Tibial artery (tissue), 4 donors: Measurements from ENCODE around the gene SPHK1.
A peak's percentile ranks its signal among the peaks of the same experiment; 100 is the strongest.

Experiments used
- DNase-seq, 2 donors: peaks; one replicate each; pipeline ENCODE4 v3.0.0-alpha.2; 2019
- H3K27ac ChIP-seq, 2 donors: fragments of 200-600 bp; sonication (generic) in 1 of 2; 1 replicate in 1 of 2; 2 replicates in 1 of 2; pipeline ENCODE4 v1.5.1; 2018 to 2019; ENCODE audit warnings: mild to moderate bottlenecking in 1 of 2
- H3K27me3 ChIP-seq, 2 donors: fragments of 200-600 bp; sonication (generic) in 1 of 2; one replicate each; pipeline versions ENCODE4 v1.5.1 to v1.6.0; 2016 to 2019
- H3K36me3 ChIP-seq, 3 donors: fragments of 200-600 bp; sonication (generic) in 2 of 3; one replicate each; pipeline ENCODE4 v1.5.1; 2016 to 2019; ENCODE audit warnings: mild to moderate bottlenecking in 2 of 3
- H3K4me1 ChIP-seq, 4 donors: fragments of 200-600 bp; sonication (generic) in 2 of 4; 1 replicate in 3 of 4; 2 replicates in 1 of 4; pipeline ENCODE4 v1.5.1; 2016 to 2019
- H3K4me3 ChIP-seq, 2 donors: fragments of 200-600 bp; sonication (generic) in 1 of 2; 1 replicate in 1 of 2; 2 replicates in 1 of 2; pipeline ENCODE4 v1.5.1; 2018 to 2019; ENCODE audit warnings: mild to moderate bottlenecking in 2 of 2
- H3K9me3 ChIP-seq, 3 donors: fragments of 200-600 bp; sonication (generic) in 1 of 3; one replicate each; pipeline ENCODE4 v1.5.1; 2016 to 2019
- intact Hi-C: fragments of 100-400 bp; cut with DNase I; formaldehyde crosslinking; loops from one replicate; pipeline ENCODE4 v1.15.0; 2023; ENCODE audit warnings: low total_unique reads
- TF ChIP-seq, protein P1 (sequence below), 2 experiments: fragments of 200-600 bp in 1 of 2; fragments of 450-650 bp in 1 of 2; IDR thresholded peaks; one replicate each; pipeline ENCODE4 v1.5.1; 2017 to 2019; ENCODE audit warnings: antibody characterized with exemption in 2 of 2, mild to moderate bottlenecking in 1 of 2, moderate library complexity in 1 of 2

Gene SPHK1

DNA sequence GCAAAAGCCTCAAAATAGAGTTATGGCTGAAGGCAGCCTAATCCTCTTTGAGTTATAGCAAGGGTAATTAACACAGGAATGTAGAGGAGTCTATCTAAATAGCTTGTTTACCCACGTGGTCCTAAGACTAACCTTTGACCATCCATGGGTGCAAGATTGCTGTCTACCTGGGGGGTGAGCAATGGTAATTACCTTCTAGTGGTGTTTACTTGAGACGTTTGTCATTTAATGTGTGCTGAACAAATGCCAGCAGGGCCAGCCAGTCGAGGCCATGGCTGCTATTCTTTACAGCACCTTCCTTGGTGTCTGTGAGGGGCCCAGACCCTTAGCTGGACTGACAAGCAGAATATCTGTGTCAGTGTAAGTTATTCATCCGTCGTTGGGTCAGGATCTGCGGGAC lies 16.8 kb upstream of the SPHK1 start:
- intact Hi-C loops: no loop called here
- TF ChIP-seq, protein P1, sequence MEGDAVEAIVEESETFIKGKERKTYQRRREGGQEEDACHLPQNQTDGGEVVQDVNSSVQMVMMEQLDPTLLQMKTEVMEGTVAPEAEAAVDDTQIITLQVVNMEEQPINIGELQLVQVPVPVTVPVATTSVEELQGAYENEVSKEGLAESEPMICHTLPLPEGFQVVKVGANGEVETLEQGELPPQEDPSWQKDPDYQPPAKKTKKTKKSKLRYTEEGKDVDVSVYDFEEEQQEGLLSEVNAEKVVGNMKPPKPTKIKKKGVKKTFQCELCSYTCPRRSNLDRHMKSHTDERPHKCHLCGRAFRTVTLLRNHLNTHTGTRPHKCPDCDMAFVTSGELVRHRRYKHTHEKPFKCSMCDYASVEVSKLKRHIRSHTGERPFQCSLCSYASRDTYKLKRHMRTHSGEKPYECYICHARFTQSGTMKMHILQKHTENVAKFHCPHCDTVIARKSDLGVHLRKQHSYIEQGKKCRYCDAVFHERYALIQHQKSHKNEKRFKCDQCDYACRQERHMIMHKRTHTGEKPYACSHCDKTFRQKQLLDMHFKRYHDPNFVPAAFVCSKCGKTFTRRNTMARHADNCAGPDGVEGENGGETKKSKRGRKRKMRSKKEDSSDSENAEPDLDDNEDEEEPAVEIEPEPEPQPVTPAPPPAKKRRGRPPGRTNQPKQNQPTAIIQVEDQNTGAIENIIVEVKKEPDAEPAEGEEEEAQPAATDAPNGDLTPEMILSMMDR (IDR thresholded peaks at IDR 0.05): no peak
- H3K4me1 ChIP-seq: peaks cover 0 to 16% (median 8%) of the 10 kb centered on the region in 4 donors
- no peaks in the 10 kb centered on the region for H3K9me3 ChIP-seq
- H3K27me3 ChIP-seq: peaks cover 0 to 4% of the 10 kb centered on the region in 2 donors
- H3K36me3 ChIP-seq: no peaks in the 10 kb centered on the region
- DNase-seq: no peak
- H3K4me3 ChIP-seq: no peak overlapping the region
- H3K27ac ChIP-seq: no peak overlapping the region

DNA sequence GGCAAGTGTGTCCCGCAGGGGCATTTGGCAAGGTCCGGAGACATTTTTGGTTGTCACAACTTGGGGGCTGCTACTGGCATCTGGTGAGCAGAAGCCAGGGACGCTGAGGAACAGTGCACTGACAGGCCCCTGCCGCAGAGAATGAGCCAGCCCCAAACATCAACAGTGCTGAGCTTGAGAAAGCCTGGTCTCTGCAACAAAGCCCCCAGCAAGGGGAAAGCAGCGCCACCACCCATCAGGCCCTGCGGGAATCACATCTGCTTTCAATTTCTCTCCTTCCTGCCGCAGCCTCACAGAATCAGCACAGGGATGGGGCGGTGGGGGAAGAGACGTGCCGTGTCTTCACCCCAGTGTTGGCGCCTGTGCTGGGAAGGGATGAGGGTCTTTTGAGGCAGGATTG lies 15.9 kb upstream of the SPHK1 start:
- Histone ChIP-seq H3K4me3 (no peak overlapping the region), H3K27me3 (peaks cover 0 to 4% of the 10 kb centered on the region in 2 donors), H3K36me3 (no peaks in the 10 kb centered on the region), H3K4me1 (peaks cover 0 to 16% (median 8%) of the 10 kb centered on the region in 4 donors), H3K27ac (no peak overlapping the region), H3K9me3 (no peaks in the 10 kb centered on the region)
- TF ChIP-seq, protein P1 (IDR thresholded peaks at IDR 0.05): no peak
- intact Hi-C loops: no loop called here
- DNase-seq: no peak

DNA sequence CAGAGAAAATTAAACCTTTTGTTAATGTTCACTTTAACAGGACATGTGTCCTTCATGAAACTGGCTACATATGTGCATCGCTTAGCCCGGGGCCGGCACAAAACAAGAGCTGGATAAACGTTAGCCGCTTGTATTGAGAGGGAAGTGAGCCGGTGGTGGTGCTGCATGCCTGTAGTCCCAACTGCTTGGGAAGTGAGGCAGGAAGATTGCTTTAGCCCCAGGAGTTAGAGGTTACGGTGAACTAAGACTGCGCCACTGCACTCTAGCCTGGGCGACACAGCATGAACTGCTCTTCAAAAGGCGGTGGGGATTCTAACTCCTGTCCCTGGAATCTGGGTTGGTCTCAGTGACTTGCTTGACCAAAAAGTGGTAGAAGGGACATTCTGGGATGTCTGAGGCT lies 15.0 kb upstream of the SPHK1 start:
- H3K36me3 ChIP-seq: no peaks in the 10 kb centered on the region
- H3K27me3 ChIP-seq: peaks cover 0 to under 1% of the 10 kb centered on the region in 2 donors
- TF ChIP-seq, protein P1 (IDR thresholded peaks at IDR 0.05): no peak
- H3K27ac ChIP-seq: no peak overlapping the region
- intact Hi-C loops: no loop called here
- H3K9me3 ChIP-seq: no peaks in the 10 kb centered on the region
- H3K4me1 ChIP-seq: peaks cover 0 to 16% (median 8%) of the 10 kb centered on the region in 4 donors
- no peak for DNase-seq
- H3K4me3 ChIP-seq: no peak overlapping the region

DNA sequence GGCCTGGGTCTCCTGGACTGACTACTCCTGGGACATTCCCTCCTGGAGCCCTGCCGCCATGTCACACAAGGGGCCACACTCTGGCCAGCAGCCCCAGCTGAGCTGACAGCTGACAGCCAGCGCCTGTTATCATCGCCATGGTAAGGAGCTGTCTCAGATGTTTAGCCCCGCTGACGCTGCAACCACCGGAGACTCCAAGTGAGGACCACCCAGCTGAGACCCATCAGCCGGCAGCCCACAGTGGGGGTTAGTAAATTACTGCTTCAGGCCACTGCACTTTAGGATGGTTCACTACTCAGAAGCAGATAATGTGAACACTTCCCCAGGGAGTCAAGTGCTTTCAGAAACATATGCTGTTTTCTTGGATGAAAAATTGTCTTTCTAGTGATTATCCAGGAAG lies 14.6 kb upstream of the SPHK1 start:
- Histone ChIP-seq H3K27ac (no peak overlapping the region), H3K4me3 (no peak overlapping the region), H3K9me3 (no peaks in the 10 kb centered on the region), H3K4me1 (peaks cover 0 to 16% (median 8%) of the 10 kb centered on the region in 4 donors), H3K27me3 (no peaks in the 10 kb centered on the region), H3K36me3 (no peaks in the 10 kb centered on the region)
- no peak for DNase-seq
- intact Hi-C loops: no loop called here
- TF ChIP-seq, protein P1 (IDR thresholded peaks at IDR 0.05): no peak

DNA sequence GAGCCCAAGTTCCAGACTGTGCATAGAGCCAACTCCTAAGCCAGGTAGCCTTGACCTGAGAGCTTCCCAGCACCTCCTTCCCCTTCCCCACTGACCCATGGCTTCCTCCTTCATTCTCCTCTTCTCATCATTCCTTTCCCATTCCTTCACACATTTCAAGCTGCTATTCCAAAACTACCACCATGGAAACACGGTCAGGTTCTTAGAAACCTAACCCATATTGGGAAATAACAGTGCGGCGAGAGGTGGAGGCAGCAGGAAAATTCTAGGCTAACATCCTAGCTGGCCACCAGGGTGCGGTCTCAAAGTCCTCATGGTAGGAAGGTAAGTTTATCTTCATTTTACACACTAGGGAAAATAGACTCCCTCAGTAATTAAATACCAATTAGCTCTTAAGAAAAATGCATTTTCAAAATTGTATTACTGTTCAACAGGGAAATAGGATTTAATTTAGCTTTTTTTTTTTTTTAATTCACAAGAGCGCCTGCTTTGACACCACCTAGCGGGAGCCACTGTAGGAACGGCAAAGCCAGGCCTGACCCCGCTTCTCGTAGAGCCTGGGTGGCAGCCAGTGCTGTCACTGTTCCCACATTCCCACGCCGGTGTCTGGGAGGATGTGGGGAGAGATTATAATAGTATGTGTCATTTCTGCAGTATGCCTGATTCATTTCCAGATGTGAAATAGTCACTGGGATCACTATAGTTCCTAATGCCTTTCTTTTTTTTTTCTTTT lies 14.0 kb upstream of the SPHK1 start:
- Histone ChIP-seq H3K4me3 (no peak overlapping the region), H3K27ac (peak overlapping the region in 1 of 2 donors; percentile 24), H3K9me3 (no peaks in the 10 kb centered on the region), H3K4me1 (peaks cover 0 to 16% (median 8%) of the 10 kb centered on the region in 4 donors), H3K36me3 (no peaks in the 10 kb centered on the region), H3K27me3 (no peaks in the 10 kb centered on the region)
- intact Hi-C loops: no loop called here
- DNase-seq: peak; percentile 67 to 84
- TF ChIP-seq, protein P1 (IDR thresholded peaks at IDR 0.05): peak; percentile 31 to 43
